ENCODE measurements around the gene ZNF207.
"Not testable (repeated sequence)": the region's sequence is repeated elsewhere in the genome, so short reads cannot be mapped to it uniquely, and the experiment has no call there.

Gene ZNF207

DNA sequence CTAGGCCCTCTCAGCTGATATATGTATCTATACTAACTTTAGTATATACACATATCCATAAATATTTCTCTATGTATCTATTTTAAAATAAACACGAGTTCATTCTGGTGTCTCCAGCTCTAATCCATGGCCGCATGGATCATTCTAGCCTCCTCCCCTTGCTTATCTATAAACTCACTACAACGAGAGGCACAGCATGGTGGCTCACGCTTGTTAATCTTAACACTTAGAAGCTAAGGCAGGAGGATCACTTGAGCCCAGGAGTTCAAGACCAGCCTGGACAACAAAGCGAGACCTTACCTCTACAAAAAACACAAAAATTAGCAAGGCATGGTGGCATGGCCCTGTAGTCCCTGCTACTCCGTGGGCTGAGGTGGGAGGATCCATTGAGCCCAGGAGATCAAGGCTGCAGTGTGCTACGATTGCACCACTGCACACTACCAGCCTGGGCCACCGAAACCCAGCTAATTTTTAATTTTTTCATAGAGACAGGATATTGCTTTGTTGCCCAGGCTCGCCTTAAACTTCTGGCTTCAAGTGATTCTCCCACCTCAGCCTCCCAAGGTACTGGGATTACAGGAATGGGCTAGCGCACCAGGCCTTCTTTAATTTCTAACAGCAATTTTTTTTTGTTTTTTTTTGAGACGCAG lies 3.9 kb upstream of the ZNF207 start:
- Mint-ChIP-seq H3K27me3 (no peaks in the 10 kb centered on the region), H3K4me3 (no peak overlapping the region), H3K9me3 (no peaks in the 10 kb centered on the region), H3K4me1 (peaks cover 12% of the 10 kb centered on the region), H3K36me3 (peaks cover 2% of the 10 kb centered on the region), H3K27ac (no peak overlapping the region)
- DNase-seq (ENCODE audit: low spot score in 2 of 2) (no peak), ATAC-seq (ENCODE audit: low read depth) (no peak)

GRCh38 chr17:32348483-32348800 lies 1.5 kb upstream of the ZNF207 start:
- peaks cover 2% of the 10 kb centered on the region for H3K36me3 Mint-ChIP-seq
- peaks cover 4% of the 10 kb centered on the region for H3K4me1 Mint-ChIP-seq
- no peaks in the 10 kb centered on the region for H3K9me3 Mint-ChIP-seq
- no peaks in the 10 kb centered on the region for H3K27me3 Mint-ChIP-seq
- peak overlapping the region; percentile 21 for H3K4me3 Mint-ChIP-seq
- H3K27ac Mint-ChIP-seq = no peak overlapping the region
- no peak for DNase-seq (ENCODE audit: low spot score in 2 of 2)
- ATAC-seq (ENCODE audit: low read depth) = no peak

DNA sequence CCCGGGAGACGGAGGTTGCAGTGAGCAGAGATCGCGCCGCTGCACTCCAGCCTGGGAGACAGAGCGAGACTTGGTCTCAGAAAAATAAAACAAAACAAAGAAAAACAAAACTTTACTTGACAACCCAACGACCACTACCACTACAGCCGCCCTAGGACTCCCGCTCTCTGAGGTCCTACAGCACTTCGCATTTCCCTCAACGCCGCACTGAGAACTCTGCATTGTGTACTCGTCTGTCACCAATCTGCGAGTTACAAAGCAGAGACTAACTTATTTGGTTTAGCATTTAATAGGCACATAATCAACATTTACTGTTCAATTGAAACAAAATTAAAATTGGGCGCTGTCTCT lies 479 bp upstream of the ZNF207 start:
- Mint-ChIP-seq H3K4me1 (peaks cover 4% of the 10 kb centered on the region), H3K4me3 (peak overlapping the region; percentile 93), H3K9me3 (no peaks in the 10 kb centered on the region), H3K27me3 (no peaks in the 10 kb centered on the region), H3K36me3 (peaks cover 2% of the 10 kb centered on the region), H3K27ac (peak overlapping the region; percentile 98)
- DNase-seq (ENCODE audit: low spot score in 2 of 2) (no peak), ATAC-seq (ENCODE audit: low read depth) (no peak)

DNA sequence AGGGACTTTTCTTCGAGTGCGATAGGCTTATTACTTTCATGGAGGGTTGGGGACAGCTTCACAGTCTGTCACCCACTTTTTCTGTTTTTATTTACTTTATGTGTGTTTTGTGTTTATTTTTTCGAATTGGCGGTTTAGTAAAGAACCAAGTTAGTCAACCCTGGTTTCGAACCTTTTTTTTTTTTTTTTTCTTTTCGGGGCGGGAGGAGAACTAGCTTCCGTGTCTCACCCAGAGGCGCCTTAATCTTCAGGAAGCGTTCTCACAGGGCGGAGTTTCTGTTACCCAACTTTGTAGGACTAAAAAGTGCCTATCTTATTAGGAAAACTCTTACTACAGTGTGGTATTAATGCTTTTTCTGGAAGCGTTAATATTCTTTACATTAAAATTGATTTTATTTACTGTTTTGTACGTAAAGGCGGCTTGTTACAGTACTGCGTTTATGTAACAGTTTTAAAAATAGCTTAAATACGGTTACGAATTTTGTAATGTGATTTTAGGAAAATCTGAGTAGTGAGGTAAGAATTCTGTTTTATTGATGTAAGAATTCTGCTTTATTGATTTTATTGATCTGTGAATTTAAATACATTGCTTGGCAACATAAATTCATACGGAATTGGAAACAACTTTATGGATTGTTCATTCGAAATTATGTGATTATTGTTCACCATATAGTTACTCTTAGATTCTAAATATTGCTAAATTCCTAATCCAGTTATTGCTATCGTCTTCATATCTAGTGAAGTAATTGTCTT lies 885 bp downstream of the ZNF207 start:
- H3K4me3 Mint-ChIP-seq = peak overlapping the region; percentile 93
- H3K27me3 Mint-ChIP-seq = no peaks in the 10 kb centered on the region
- H3K9me3 Mint-ChIP-seq = no peaks in the 10 kb centered on the region
- ATAC-seq (ENCODE audit: low read depth) (peak; percentile 25), DNase-seq (ENCODE audit: low spot score in 2 of 2) (no peak)
- H3K36me3 Mint-ChIP-seq = peaks cover 11% of the 10 kb centered on the region
- peaks cover 15% of the 10 kb centered on the region for H3K4me1 Mint-ChIP-seq
- peak overlapping the region; percentile 98 for H3K27ac Mint-ChIP-seq

DNA sequence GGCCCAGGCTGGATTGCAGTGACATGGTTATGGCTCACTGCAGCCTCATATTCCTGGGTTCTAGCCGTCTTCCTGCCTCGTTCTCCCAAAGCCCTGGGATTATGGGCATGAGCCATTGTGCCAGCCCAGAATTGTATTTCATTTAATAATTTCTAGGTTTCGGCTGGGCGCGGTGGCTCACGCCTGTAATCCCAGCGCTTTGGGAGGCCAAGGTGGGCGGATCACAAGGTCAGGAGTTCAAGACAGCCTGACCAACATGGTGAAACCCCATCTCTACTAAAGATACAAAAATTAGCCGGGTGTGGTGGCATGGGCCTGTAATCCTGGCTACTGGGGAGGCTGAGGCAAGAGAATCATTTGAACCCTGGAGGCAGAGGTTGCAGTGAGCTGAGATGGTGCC lies 2.8 kb downstream of the ZNF207 start:
- H3K9me3 Mint-ChIP-seq; H3K4me3 Mint-ChIP-seq; DNase-seq (ENCODE audit: low spot score in 2 of 2); H3K27me3 Mint-ChIP-seq; H3K27ac Mint-ChIP-seq; ATAC-seq (ENCODE audit: low read depth): not testable (repeated sequence)
- Mint-ChIP-seq H3K36me3 (peaks cover 15% of the 10 kb centered on the region), H3K4me1 (peaks cover 19% of the 10 kb centered on the region)

- no peaks in the 10 kb centered on the region for H3K9me3 Mint-ChIP-seq
- H3K27me3 Mint-ChIP-seq = no peaks in the 10 kb centered on the region
- DNase-seq (ENCODE audit: low spot score in 2 of 2) (no peak), ATAC-seq (ENCODE audit: low read depth) (no peak)
- peak overlapping the region; percentile 7 for H3K27ac Mint-ChIP-seq
- peak overlapping the region; percentile 1 for H3K4me3 Mint-ChIP-seq
- peaks cover 15% of the 10 kb centered on the region for H3K4me1 Mint-ChIP-seq
- peaks cover 17% of the 10 kb centered on the region for H3K36me3 Mint-ChIP-seq
Measured at GRCh38 chr17:32355649-32356377, 5.9 kb downstream of the ZNF207 start.

GRCh38 chr17:32356378-32356743 lies 6.4 kb downstream of the ZNF207 start:
- no peak for DNase-seq (ENCODE audit: low spot score in 2 of 2)
- no peak overlapping the region for H3K4me3 Mint-ChIP-seq
- no peak overlapping the region for H3K27ac Mint-ChIP-seq
- no peaks in the 10 kb centered on the region for H3K9me3 Mint-ChIP-seq
- H3K27me3 Mint-ChIP-seq = no peaks in the 10 kb centered on the region
- peaks cover 15% of the 10 kb centered on the region for H3K4me1 Mint-ChIP-seq
- peaks cover 19% of the 10 kb centered on the region for H3K36me3 Mint-ChIP-seq
- no peak for ATAC-seq (ENCODE audit: low read depth)

DNA sequence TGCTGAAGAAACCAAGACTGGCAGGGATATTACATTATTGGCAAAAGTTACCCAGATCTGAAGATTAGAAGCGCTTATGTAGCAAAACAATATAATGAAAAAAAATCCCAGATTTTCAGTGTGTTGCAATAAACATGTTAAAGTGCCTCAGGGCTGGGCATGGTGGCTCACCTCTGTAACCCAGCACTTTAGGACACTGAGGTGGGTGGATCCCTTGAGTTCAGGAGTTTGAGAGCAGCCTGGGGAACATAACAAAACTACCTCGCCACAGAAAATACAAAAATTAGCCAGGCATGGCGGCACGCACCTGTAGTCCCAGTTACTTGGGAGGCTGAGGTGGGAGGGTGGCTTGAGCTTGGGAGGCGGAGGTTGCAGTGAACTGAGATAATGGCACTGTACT lies 6.8 kb downstream of the ZNF207 start:
- no peaks in the 10 kb centered on the region for H3K9me3 Mint-ChIP-seq
- no peaks in the 10 kb centered on the region for H3K27me3 Mint-ChIP-seq
- peaks cover 19% of the 10 kb centered on the region for H3K36me3 Mint-ChIP-seq
- no peak for DNase-seq (ENCODE audit: low spot score in 2 of 2)
- ATAC-seq (ENCODE audit: low read depth) = no peak
- H3K4me3 Mint-ChIP-seq = no peak overlapping the region
- peaks cover 15% of the 10 kb centered on the region for H3K4me1 Mint-ChIP-seq
- H3K27ac Mint-ChIP-seq = no peak overlapping the region

- Mint-ChIP-seq H3K27me3 (no peaks in the 10 kb centered on the region), H3K4me3 (no peak overlapping the region), H3K9me3 (no peaks in the 10 kb centered on the region), H3K27ac (no peak overlapping the region), H3K4me1 (peaks cover 15% of the 10 kb centered on the region), H3K36me3 (peaks cover 21% of the 10 kb centered on the region)
- ATAC-seq (ENCODE audit: low read depth) (no peak), DNase-seq (ENCODE audit: low spot score in 2 of 2) (no peak)
Measured at GRCh38 chr17:32357615-32358014, 7.7 kb downstream of the ZNF207 start.

- DNase-seq (ENCODE audit: low spot score in 2 of 2) = no peak
- no peak for ATAC-seq (ENCODE audit: low read depth)
- H3K4me1 Mint-ChIP-seq = peaks cover 3% of the 10 kb centered on the region
- H3K27me3 Mint-ChIP-seq = no peaks in the 10 kb centered on the region
- peaks cover 24% of the 10 kb centered on the region for H3K36me3 Mint-ChIP-seq
- H3K4me3 Mint-ChIP-seq = no peak overlapping the region
- no peak overlapping the region for H3K27ac Mint-ChIP-seq
- no peaks in the 10 kb centered on the region for H3K9me3 Mint-ChIP-seq
Measured at GRCh38 chr17:32361270-32361669, 11.3 kb downstream of the ZNF207 start.

DNA sequence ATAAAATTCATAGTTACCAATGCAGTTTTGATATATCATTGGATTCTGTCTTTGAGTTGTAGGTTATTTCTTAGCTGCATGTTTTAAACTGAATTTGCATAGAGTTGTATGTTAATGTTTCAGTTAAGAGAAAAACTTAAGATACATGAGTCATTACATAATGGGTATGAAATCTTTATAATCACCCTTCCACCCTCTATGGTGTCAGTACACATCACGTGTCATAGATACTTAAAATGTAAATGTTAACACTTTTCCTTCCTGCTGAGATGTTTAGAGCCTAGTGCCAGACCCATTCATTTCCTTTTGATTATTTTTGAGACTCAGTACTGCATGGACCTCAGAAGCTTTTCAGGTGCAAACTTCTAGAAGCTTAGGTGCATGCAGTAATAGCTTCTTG lies 20.5 kb downstream of the ZNF207 start:
- Mint-ChIP-seq H3K27me3 (no peaks in the 10 kb centered on the region), H3K27ac (no peak overlapping the region), H3K4me1 (peaks cover 7% of the 10 kb centered on the region), H3K36me3 (peaks cover 27% of the 10 kb centered on the region), H3K9me3 (no peaks in the 10 kb centered on the region), H3K4me3 (no peak overlapping the region)
- DNase-seq (ENCODE audit: low spot score in 2 of 2) (no peak), ATAC-seq (ENCODE audit: low read depth) (no peak)

DNA sequence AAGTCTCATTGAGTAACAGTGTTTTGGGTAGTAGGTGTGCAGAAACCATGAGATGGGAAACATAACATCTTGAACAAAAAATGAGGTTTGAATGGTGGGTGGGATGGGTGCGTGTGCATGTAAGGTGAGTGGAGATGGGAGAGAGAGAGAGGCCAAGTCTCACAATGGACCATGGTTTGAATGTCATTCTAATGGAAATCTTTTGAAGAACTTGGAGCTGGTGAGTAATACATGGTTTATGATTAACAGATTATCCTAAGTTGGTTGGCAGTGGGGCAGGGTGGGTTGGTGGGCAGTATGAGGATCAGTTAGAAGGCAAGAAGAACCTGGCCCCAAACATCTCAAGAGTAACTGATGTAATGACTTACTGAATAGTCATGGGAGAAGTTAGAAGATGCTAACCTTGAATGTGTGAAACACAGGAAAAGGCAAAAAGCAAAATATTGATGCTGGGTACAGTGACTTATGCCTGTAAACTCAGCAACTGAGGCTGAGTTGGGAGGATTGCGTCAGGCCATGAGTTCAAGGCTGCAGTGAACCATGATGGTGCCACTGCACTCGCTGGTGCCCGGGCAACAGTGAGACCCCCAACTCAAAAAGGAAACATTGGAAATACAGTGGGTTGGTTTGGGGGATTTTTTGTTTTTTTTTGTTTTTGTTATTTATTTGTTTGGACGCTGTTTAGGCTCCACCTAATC lies 32.7 kb downstream of the ZNF207 start:
- Mint-ChIP-seq H3K4me1 (peaks cover 9% of the 10 kb centered on the region), H3K36me3 (peaks cover 17% of the 10 kb centered on the region), H3K9me3 (no peaks in the 10 kb centered on the region), H3K4me3 (no peak overlapping the region), H3K27me3 (no peaks in the 10 kb centered on the region), H3K27ac (no peak overlapping the region)
- no peak for DNase-seq (ENCODE audit: low spot score in 2 of 2)
- ATAC-seq (ENCODE audit: low read depth) = no peak

DNA sequence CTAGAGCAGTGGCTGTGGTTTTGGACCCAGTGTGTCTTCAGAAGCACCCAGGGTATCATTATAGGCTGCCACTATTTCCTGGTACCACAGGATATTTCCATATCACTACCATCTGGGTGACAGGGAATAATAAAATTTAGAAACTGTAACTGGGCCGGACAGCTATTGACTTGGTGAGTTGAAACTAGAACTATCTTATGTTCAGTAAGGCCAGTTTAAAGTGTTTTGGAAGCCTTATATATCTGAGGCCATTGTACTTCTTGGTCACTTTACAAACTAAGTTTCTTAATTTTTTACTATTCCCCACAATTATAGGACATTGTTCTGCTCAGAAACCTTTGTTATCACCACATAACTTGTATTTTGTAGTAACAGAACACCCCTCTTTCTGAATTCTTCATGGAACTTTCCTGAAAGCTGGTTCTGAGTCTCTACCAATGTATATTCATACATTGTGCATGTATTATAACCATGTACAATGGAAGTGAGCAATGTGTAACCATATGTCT lies 34.0 kb downstream of the ZNF207 start:
- no peak for DNase-seq (ENCODE audit: low spot score in 2 of 2)
- Mint-ChIP-seq H3K36me3 (peaks cover 14% of the 10 kb centered on the region), H3K27ac (no peak overlapping the region), H3K4me1 (peaks cover 9% of the 10 kb centered on the region), H3K27me3 (no peaks in the 10 kb centered on the region), H3K4me3 (no peak overlapping the region), H3K9me3 (no peaks in the 10 kb centered on the region)
- ATAC-seq (ENCODE audit: low read depth) = no peak

DNA sequence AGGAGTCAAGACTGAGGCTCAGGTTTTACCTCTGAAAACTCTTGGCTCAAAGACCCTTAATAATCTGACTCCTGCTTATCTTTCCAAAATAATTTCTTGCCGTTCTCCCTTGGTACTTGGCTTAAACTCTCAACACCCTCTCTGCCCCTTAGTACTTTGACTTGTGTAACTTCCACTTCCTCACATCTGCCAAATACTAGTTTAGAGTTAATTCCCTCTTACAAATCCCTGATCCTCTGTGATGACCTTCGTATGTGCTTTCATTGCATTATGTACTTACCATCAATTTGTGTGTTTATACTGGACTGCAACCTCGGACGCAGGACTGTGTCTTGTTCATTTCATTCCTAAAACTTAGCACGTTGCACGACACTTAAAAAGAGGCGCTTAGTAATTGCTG lies 35.2 kb downstream of the ZNF207 start:
- no peaks in the 10 kb centered on the region for H3K9me3 Mint-ChIP-seq
- ATAC-seq (ENCODE audit: low read depth) (no peak), DNase-seq (ENCODE audit: low spot score in 2 of 2) (no peak)
- H3K36me3 Mint-ChIP-seq = peaks cover 14% of the 10 kb centered on the region
- peaks cover 9% of the 10 kb centered on the region for H3K4me1 Mint-ChIP-seq
- H3K4me3 Mint-ChIP-seq = no peak overlapping the region
- H3K27ac Mint-ChIP-seq = no peak overlapping the region
- H3K27me3 Mint-ChIP-seq = no peaks in the 10 kb centered on the region
